H9 (cell line): ENCODE data around the gene TMEM266. TPM values are rescaled to one million over a fixed set of nuclear protein-coding genes. Genes with fewer than 3 reads are reported as not detected.

Experiments
- DNase-seq: peaks from one replicate; pipeline ENCODE4 v3.0.0-alpha.2; 2017
- H2AFZ ChIP-seq: one replicate; pipeline ENCODE4 v1.6.1; 2013; ENCODE audit warnings: mild to moderate bottlenecking, low read length, control low read depth, moderate library complexity
- H2AK5ac ChIP-seq: 2 replicates; pipeline ENCODE4 v1.6.1; 2013; ENCODE audit warnings: low read length, control low read depth, mixed read lengths; ENCODE audit not compliant: insufficient read length
- H2BK120ac ChIP-seq: one replicate; pipeline ENCODE4 v1.6.1; 2013; ENCODE audit warnings: low read depth, mild to moderate bottlenecking, low read length, control low read depth, inconsistent platforms; ENCODE audit not compliant: poor library complexity, severe bottlenecking
- H2BK12ac ChIP-seq: 2 replicates; pipeline ENCODE4 v1.6.1; 2013; ENCODE audit warnings: low read length, control low read depth, mixed read lengths, low read depth; ENCODE audit not compliant: insufficient read length
- H2BK15ac ChIP-seq: 2 replicates; pipeline ENCODE4 v1.6.1; 2013; ENCODE audit warnings: low read depth, low read length, control low read depth
- H2BK20ac ChIP-seq: one replicate; pipeline ENCODE4 v1.6.1; 2013; ENCODE audit warnings: low read depth, mild to moderate bottlenecking, low read length, control low read depth, inconsistent platforms; ENCODE audit not compliant: poor library complexity, severe bottlenecking
- H2BK5ac ChIP-seq: 2 replicates; pipeline ENCODE4 v1.6.1; 2013; ENCODE audit warnings: low read length, control low read depth, mixed read lengths; ENCODE audit not compliant: insufficient read length
- H3K14ac ChIP-seq: 2 replicates; pipeline ENCODE4 v1.6.1; 2013; ENCODE audit warnings: low read length, control low read depth; ENCODE audit not compliant: insufficient read depth
- H3K18ac ChIP-seq: 2 replicates; pipeline ENCODE4 v1.6.1; 2013; ENCODE audit warnings: low read depth, mild to moderate bottlenecking, mixed read lengths, low read length, control low read depth; ENCODE audit not compliant: insufficient read length
- H3K23ac ChIP-seq: 2 replicates; pipeline ENCODE4 v1.6.1; 2013; ENCODE audit warnings: low read length, control low read depth, mixed read lengths, low read depth; ENCODE audit not compliant: insufficient read length
- H3K23me2 ChIP-seq: 2 replicates; pipeline ENCODE4 v1.6.1; 2013; ENCODE audit warnings: low read depth, mild to moderate bottlenecking, mixed read lengths, low read length, control low read depth; ENCODE audit not compliant: insufficient read length, poor library complexity, severe bottlenecking
- H3K27ac ChIP-seq: 2 replicates; pipeline ENCODE4 v1.5.1; 2013; ENCODE audit warnings: low read length, control low read depth, mixed read lengths, low read depth; ENCODE audit not compliant: insufficient read length
- H3K27me3 ChIP-seq: 2 replicates; pipeline ENCODE4 v1.6.1; 2013; ENCODE audit warnings: low read length, control low read depth, inconsistent platforms; ENCODE audit not compliant: insufficient read depth
- H3K4ac ChIP-seq: 2 replicates; pipeline ENCODE4 v1.6.1; 2013; ENCODE audit warnings: low read depth, mild to moderate bottlenecking, control low read depth, inconsistent platforms, low read length, moderate library complexity
- H3K4me1 ChIP-seq: 2 replicates; pipeline ENCODE4 v1.6.1; 2013; ENCODE audit warnings: low read length, control low read depth, inconsistent platforms; ENCODE audit not compliant: insufficient read depth
- H3K4me2 ChIP-seq: 2 replicates; pipeline ENCODE4 v1.6.1; 2013; ENCODE audit warnings: low read length, control low read depth, mixed read lengths; ENCODE audit not compliant: insufficient read length, insufficient read depth
- H3K56ac ChIP-seq: 2 replicates; pipeline ENCODE4 v1.6.1; 2013; ENCODE audit warnings: low read depth, mild to moderate bottlenecking, mixed read lengths, low read length, control low read depth; ENCODE audit not compliant: insufficient read length
- H3K79me1 ChIP-seq: 2 replicates; pipeline ENCODE4 v1.6.1; 2013; ENCODE audit warnings: low read depth, mild to moderate bottlenecking, moderate library complexity, low read length, control low read depth, inconsistent platforms; ENCODE audit not compliant: insufficient read depth, poor library complexity, severe bottlenecking
- H3K79me2 ChIP-seq: 2 replicates; pipeline ENCODE4 v1.6.1; 2013; ENCODE audit warnings: low read length, control low read depth, inconsistent platforms; ENCODE audit not compliant: insufficient read depth
- H3K9ac ChIP-seq: 2 replicates; pipeline ENCODE4 v1.6.1; 2013; ENCODE audit warnings: low read length, control low read depth, mixed read lengths; ENCODE audit not compliant: insufficient read length; ENCODE audit errors: extremely low read depth
- H3K9me3 ChIP-seq: one replicate; pipeline ENCODE4 v1.6.1; 2013; ENCODE audit warnings: low read depth, low read length, inconsistent platforms; ENCODE audit not compliant: control insufficient read depth
- H3T11ph ChIP-seq: one replicate; pipeline ENCODE4 v1.6.1; 2013; ENCODE audit warnings: mild to moderate bottlenecking, low read length, control low read depth, inconsistent platforms
- H4K20me1 ChIP-seq: one replicate; pipeline ENCODE4 v1.6.1; 2013; ENCODE audit not compliant: control insufficient read depth, insufficient read length, insufficient read depth
- H4K5ac ChIP-seq: 2 replicates; pipeline ENCODE4 v1.6.1; 2013; ENCODE audit warnings: low read depth, mild to moderate bottlenecking, mixed read lengths, low read length, control low read depth; ENCODE audit not compliant: insufficient read length
- H4K8ac ChIP-seq: replicated peaks from 2 replicates; pipeline ENCODE4 v1.6.1; 2013; ENCODE audit warnings: low read length, control low read depth, mixed read lengths, low read depth; ENCODE audit not compliant: insufficient read length
- H4K91ac ChIP-seq: 2 replicates; pipeline ENCODE4 v1.6.1; 2013; ENCODE audit warnings: low read depth, mild to moderate bottlenecking, moderate library complexity, mixed read lengths, low read length, control low read depth; ENCODE audit not compliant: insufficient read length
- H3K27ac Mint-ChIP-seq, 3 experiments: 2 replicates in 2 of 3; 3 replicates in 1 of 3; pipeline ENCODE4 v1.8.0; 2020 to 2021; ENCODE audit warnings: mixed read lengths in 3 of 3, mild to moderate bottlenecking in 1 of 3, moderate library complexity in 1 of 3
- H3K27me3 Mint-ChIP-seq: 2 replicates; pipeline ENCODE4 v1.8.0; 2021; ENCODE audit warnings: low read depth, mild to moderate bottlenecking, moderate library complexity, mixed read lengths
- H3K36me3 Mint-ChIP-seq, 3 experiments: 2 replicates in 2 of 3; 3 replicates in 1 of 3; pipeline ENCODE4 v1.8.0; 2020 to 2021; ENCODE audit warnings: low read depth in 3 of 3, mixed read lengths in 3 of 3; ENCODE audit not compliant: insufficient read depth in 1 of 3
- H3K4me1 Mint-ChIP-seq, 2 experiments: 2 replicates each; pipeline ENCODE4 v1.8.0; 2020; ENCODE audit warnings: mixed read lengths in 2 of 2
- H3K4me3 Mint-ChIP-seq, 2 experiments: 2 replicates in 1 of 2; 3 replicates in 1 of 2; pipeline ENCODE4 v1.8.0; 2020 to 2021; ENCODE audit warnings: mild to moderate bottlenecking in 2 of 2, mixed read lengths in 2 of 2, moderate library complexity in 1 of 2
- H3K9me3 Mint-ChIP-seq, 2 experiments: 2 replicates in 1 of 2; 3 replicates in 1 of 2; pipeline ENCODE4 v1.8.0; 2020; ENCODE audit warnings: mild to moderate bottlenecking in 2 of 2, mixed read lengths in 2 of 2, moderate library complexity in 1 of 2
- CTCF ChIP-seq: fragments of 200-600 bp; sonication (generic); conservative IDR thresholded peaks from 3 replicates; pipeline ENCODE4 v1.8.0; 2021; ENCODE audit warnings: antibody characterized with exemption, mild to moderate bottlenecking
- WGBS: extraction: QIAGEN DNeasy Blood & Tissue Kit; methylation state at CpG from one replicate; pipeline ENCODE4 v1.1.7; 2013; ENCODE audit warnings: missing lambda C conversion rate, low lambda C conversion rate, mixed read lengths; ENCODE audit not compliant: insufficient read length; ENCODE audit errors: extremely low coverage; 5-methylcytosine and 5-hydroxymethylcytosine counted together
- total RNA-seq: library from RNA; stranded (reverse); gene quantifications from 2 replicates; pipeline ENCODE4 v1.2.1, GENCODE V29; 2021

TMEM266 gene
- total RNA-seq, 1 experiment from 2014 or later, result 0.81 TPM

DNA sequence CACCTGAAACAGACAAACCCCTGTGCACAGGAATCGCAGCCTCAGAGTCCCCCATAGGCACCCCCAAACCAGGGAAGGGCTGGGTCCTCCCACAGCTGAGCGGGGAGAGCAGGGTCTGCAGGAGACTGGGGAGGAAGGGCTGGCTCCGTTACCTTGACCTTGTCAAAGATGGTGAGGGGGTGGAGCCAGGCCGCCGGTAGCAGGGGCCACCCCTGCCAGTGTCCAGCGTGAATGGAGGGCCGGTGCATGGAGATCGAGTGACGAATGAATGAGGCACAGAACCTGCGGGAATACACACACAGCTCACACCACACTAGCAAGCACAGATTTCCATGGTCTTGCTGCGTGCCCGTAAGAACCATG, 102.2 kb downstream of the TMEM266 start:
- Histone ChIP-seq H2BK120ac (no peak overlapping the region), H3K18ac (no peak overlapping the region), H3K4ac (no peak overlapping the region), H3K14ac (no peak overlapping the region; the same call in 1 of the 2 replicates), H3K56ac (no peak overlapping the region), H4K5ac (peak overlapping the region; percentile 47), H3K4me2 (no peak overlapping the region), H2AFZ (no peak overlapping the region), H3K27ac (no peak overlapping the region), H3K27me3 (no peaks in the 10 kb centered on the region), H3K23me2 (no peaks in the 10 kb centered on the region), H3K79me2 (no peaks in the 10 kb centered on the region), H2BK5ac (no peak overlapping the region), H3K23ac (no peak overlapping the region), H4K20me1 (no peaks in the 10 kb centered on the region), H3K9me3 (no peaks in the 10 kb centered on the region), H4K91ac (no peak overlapping the region), H2BK15ac (no peak overlapping the region), H4K8ac (no peak overlapping the region), H2BK20ac (no peak overlapping the region), H2BK12ac (no peak overlapping the region), H2AK5ac (no peak overlapping the region), H3T11ph (no peak overlapping the region), H3K9ac (no peak overlapping the region), H3K4me1 (no peaks in the 10 kb centered on the region), H3K79me1 (no peaks in the 10 kb centered on the region)
- Mint-ChIP-seq H3K27me3 (peaks cover 5% of the 10 kb centered on the region), H3K4me3 (no peak overlapping the region), H3K36me3 (no peaks in the 10 kb centered on the region; a peak in 1 of 7 replicates), H3K27ac (peak overlapping the region in 1 of 3 experiments; percentile 42; a peak in 1 of 7 replicates), H3K4me1 (peaks cover 4 to 13% of the 10 kb centered on the region in 2 experiments; a peak in 3 of 4 replicates), H3K9me3 (no peaks in the 10 kb centered on the region)
- no CpG with 5 or more reads among the region's 12 CpGs for WGBS
- TF ChIP-seq CTCF, result no peak
- peak; percentile 18 for DNase-seq
